NCI-H2227 (cell line): ENCODE measurements around the gene TRIP6.
"Not testable (repeated sequence)": the region's sequence is repeated elsewhere in the genome, so short reads cannot be mapped to it uniquely, and the experiment has no call there.

Experiments
- DNase-seq: peaks from one replicate; lab custom pipeline; 2025; ENCODE audit not compliant: unreplicated experiment; lab: John Stamatoyannopoulos, UW

TRIP6 gene

GRCh38 chr7:100910443-100910842 lies 43.3 kb downstream of the TRIP6 start:
- not testable (repeated sequence) for DNase-seq

- DNase-seq, result no peak
These were observed 44.3 kb downstream of the TRIP6 start for GRCh38 chr7:100911484-100911883.

DNA sequence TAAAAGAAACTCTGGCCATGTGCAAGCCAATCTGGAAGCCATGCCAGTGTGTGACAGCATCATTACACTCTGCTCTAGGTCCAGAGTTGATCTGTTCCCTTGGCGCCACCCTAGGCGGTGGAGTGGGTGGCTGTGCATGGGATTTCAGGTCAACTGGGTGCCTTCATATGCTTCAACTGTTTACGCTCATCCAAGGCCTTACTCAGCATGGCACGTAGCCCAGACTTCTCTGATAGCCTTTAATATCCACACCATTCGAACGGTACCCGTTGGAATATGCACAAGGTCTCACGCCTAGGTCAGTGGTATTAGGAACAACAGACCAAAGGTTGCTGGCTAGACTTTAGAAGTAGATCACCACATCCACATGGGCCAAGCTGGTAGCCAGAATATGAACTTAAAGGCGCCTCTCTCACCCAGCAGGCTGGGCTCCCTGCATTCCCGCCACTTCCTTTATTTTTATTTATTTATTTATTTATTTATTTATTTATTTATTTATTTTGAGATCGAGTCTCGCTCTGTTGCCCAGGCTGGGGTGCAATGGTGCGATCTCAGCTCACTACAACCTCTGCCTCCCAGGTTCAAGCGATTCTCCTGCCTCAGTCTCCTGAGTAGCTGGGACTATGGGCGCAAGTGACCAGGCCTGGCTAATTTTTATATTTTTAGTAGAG lies 47.2 kb downstream of the TRIP6 start:
- DNase-seq, result no peak

DNA sequence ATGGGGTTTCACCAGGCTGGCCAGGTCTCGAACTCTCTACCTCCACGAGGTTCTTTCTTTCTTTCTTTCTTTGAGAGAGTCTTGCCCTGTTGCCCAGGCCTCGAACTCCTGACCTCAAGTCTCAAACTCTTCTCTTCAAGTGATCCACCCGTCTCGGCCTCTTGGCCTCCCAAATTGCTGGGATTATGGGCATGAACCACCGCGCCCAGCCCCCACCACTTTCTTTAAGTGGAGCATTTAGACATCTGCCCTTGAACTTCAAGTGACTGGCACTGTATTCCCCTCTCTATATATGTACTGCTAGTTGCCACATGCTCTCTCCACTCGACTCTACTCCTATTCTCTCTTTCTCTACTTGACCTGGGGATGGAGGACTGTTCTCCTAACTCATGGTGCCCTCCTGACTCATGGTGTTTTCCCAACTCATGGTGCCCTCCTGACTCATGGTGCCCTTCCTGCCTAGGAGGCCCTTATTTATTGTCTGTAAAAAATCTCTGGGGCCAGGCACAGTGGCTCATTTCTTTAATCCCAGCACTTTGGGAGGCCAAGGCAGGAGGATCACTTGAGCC lies 47.8 kb downstream of the TRIP6 start:
- no peak for DNase-seq

GRCh38 chr7:100919335-100919734 lies 52.1 kb downstream of the TRIP6 start:
- DNase-seq, result not testable (repeated sequence)

DNA sequence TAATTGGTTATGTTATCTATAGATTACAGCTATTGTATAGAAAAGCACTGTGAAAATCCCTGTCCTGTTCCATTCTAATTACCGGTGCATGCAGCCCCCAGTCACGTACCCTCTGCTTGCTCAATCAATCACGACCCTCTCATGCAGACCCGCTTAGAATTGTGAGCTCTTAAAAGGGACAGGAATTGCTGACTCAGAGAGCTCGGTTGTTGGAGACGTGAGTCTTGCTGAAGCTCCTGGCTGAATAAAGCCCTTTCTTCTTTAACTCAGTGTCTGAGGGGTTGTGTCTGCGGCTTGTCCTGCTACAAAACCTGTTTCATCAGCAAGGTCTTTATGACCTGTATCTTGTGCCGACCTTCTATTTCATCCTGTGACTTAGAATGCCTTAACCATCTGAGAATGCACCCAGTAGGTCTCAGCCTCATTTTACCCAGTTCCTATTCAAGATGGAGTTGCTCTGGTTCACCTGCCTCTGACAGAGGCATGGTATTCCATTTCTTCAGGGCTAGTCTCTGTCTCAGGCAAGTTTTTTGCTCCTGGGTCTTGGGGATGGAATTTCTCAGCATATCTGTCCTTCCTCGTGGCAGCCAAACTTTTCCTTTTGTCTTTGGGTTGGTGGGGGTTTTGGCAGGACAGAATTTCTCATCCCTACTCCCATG lies 52.7 kb downstream of the TRIP6 start:
- not testable (repeated sequence) for DNase-seq

- DNase-seq, result no peak
These were observed 53.9 kb downstream of the TRIP6 start for GRCh38 chr7:100921039-100921438.
